H9 (cell line): ENCODE measurements around the gene CYFIP1. TPM values are rescaled to one million over a fixed set of nuclear protein-coding genes. Genes with fewer than 3 reads are reported as not detected.

Experiments
- DNase-seq: peaks from one replicate; pipeline ENCODE4 v3.0.0-alpha.2; 2017
- H2AFZ ChIP-seq: one replicate; pipeline ENCODE4 v1.6.1; 2013; ENCODE audit warnings: mild to moderate bottlenecking, low read length, control low read depth, moderate library complexity
- H2AK5ac ChIP-seq: 2 replicates; pipeline ENCODE4 v1.6.1; 2013; ENCODE audit warnings: low read length, control low read depth, mixed read lengths; ENCODE audit not compliant: insufficient read length
- H2BK120ac ChIP-seq: one replicate; pipeline ENCODE4 v1.6.1; 2013; ENCODE audit warnings: low read depth, mild to moderate bottlenecking, low read length, control low read depth, inconsistent platforms; ENCODE audit not compliant: poor library complexity, severe bottlenecking
- H2BK12ac ChIP-seq: 2 replicates; pipeline ENCODE4 v1.6.1; 2013; ENCODE audit warnings: low read length, control low read depth, mixed read lengths, low read depth; ENCODE audit not compliant: insufficient read length
- H2BK15ac ChIP-seq: 2 replicates; pipeline ENCODE4 v1.6.1; 2013; ENCODE audit warnings: low read depth, low read length, control low read depth
- H2BK20ac ChIP-seq: one replicate; pipeline ENCODE4 v1.6.1; 2013; ENCODE audit warnings: low read depth, mild to moderate bottlenecking, low read length, control low read depth, inconsistent platforms; ENCODE audit not compliant: poor library complexity, severe bottlenecking
- H2BK5ac ChIP-seq: 2 replicates; pipeline ENCODE4 v1.6.1; 2013; ENCODE audit warnings: low read length, control low read depth, mixed read lengths; ENCODE audit not compliant: insufficient read length
- H3K14ac ChIP-seq: 2 replicates; pipeline ENCODE4 v1.6.1; 2013; ENCODE audit warnings: low read length, control low read depth; ENCODE audit not compliant: insufficient read depth
- H3K18ac ChIP-seq: 2 replicates; pipeline ENCODE4 v1.6.1; 2013; ENCODE audit warnings: low read depth, mild to moderate bottlenecking, mixed read lengths, low read length, control low read depth; ENCODE audit not compliant: insufficient read length
- H3K23ac ChIP-seq: 2 replicates; pipeline ENCODE4 v1.6.1; 2013; ENCODE audit warnings: low read length, control low read depth, mixed read lengths, low read depth; ENCODE audit not compliant: insufficient read length
- H3K23me2 ChIP-seq: 2 replicates; pipeline ENCODE4 v1.6.1; 2013; ENCODE audit warnings: low read depth, mild to moderate bottlenecking, mixed read lengths, low read length, control low read depth; ENCODE audit not compliant: insufficient read length, poor library complexity, severe bottlenecking
- H3K27ac ChIP-seq: 2 replicates; pipeline ENCODE4 v1.5.1; 2013; ENCODE audit warnings: low read length, control low read depth, mixed read lengths, low read depth; ENCODE audit not compliant: insufficient read length
- H3K27me3 ChIP-seq: 2 replicates; pipeline ENCODE4 v1.6.1; 2013; ENCODE audit warnings: low read length, control low read depth, inconsistent platforms; ENCODE audit not compliant: insufficient read depth
- H3K4ac ChIP-seq: 2 replicates; pipeline ENCODE4 v1.6.1; 2013; ENCODE audit warnings: low read depth, mild to moderate bottlenecking, control low read depth, inconsistent platforms, low read length, moderate library complexity
- H3K4me1 ChIP-seq: 2 replicates; pipeline ENCODE4 v1.6.1; 2013; ENCODE audit warnings: low read length, control low read depth, inconsistent platforms; ENCODE audit not compliant: insufficient read depth
- H3K4me2 ChIP-seq: 2 replicates; pipeline ENCODE4 v1.6.1; 2013; ENCODE audit warnings: low read length, control low read depth, mixed read lengths; ENCODE audit not compliant: insufficient read length, insufficient read depth
- H3K56ac ChIP-seq: 2 replicates; pipeline ENCODE4 v1.6.1; 2013; ENCODE audit warnings: low read depth, mild to moderate bottlenecking, mixed read lengths, low read length, control low read depth; ENCODE audit not compliant: insufficient read length
- H3K79me1 ChIP-seq: 2 replicates; pipeline ENCODE4 v1.6.1; 2013; ENCODE audit warnings: low read depth, mild to moderate bottlenecking, moderate library complexity, low read length, control low read depth, inconsistent platforms; ENCODE audit not compliant: insufficient read depth, poor library complexity, severe bottlenecking
- H3K79me2 ChIP-seq: 2 replicates; pipeline ENCODE4 v1.6.1; 2013; ENCODE audit warnings: low read length, control low read depth, inconsistent platforms; ENCODE audit not compliant: insufficient read depth
- H3K9ac ChIP-seq: 2 replicates; pipeline ENCODE4 v1.6.1; 2013; ENCODE audit warnings: low read length, control low read depth, mixed read lengths; ENCODE audit not compliant: insufficient read length; ENCODE audit errors: extremely low read depth
- H3K9me3 ChIP-seq: one replicate; pipeline ENCODE4 v1.6.1; 2013; ENCODE audit warnings: low read depth, low read length, inconsistent platforms; ENCODE audit not compliant: control insufficient read depth
- H3T11ph ChIP-seq: one replicate; pipeline ENCODE4 v1.6.1; 2013; ENCODE audit warnings: mild to moderate bottlenecking, low read length, control low read depth, inconsistent platforms
- H4K20me1 ChIP-seq: one replicate; pipeline ENCODE4 v1.6.1; 2013; ENCODE audit not compliant: control insufficient read depth, insufficient read length, insufficient read depth
- H4K5ac ChIP-seq: 2 replicates; pipeline ENCODE4 v1.6.1; 2013; ENCODE audit warnings: low read depth, mild to moderate bottlenecking, mixed read lengths, low read length, control low read depth; ENCODE audit not compliant: insufficient read length
- H4K8ac ChIP-seq: replicated peaks from 2 replicates; pipeline ENCODE4 v1.6.1; 2013; ENCODE audit warnings: low read length, control low read depth, mixed read lengths, low read depth; ENCODE audit not compliant: insufficient read length
- H4K91ac ChIP-seq: 2 replicates; pipeline ENCODE4 v1.6.1; 2013; ENCODE audit warnings: low read depth, mild to moderate bottlenecking, moderate library complexity, mixed read lengths, low read length, control low read depth; ENCODE audit not compliant: insufficient read length
- H3K27ac Mint-ChIP-seq, 3 experiments: 2 replicates in 2 of 3; 3 replicates in 1 of 3; pipeline ENCODE4 v1.8.0; 2020 to 2021; ENCODE audit warnings: mixed read lengths in 3 of 3, mild to moderate bottlenecking in 1 of 3, moderate library complexity in 1 of 3
- H3K27me3 Mint-ChIP-seq: 2 replicates; pipeline ENCODE4 v1.8.0; 2021; ENCODE audit warnings: low read depth, mild to moderate bottlenecking, moderate library complexity, mixed read lengths
- H3K36me3 Mint-ChIP-seq, 3 experiments: 2 replicates in 2 of 3; 3 replicates in 1 of 3; pipeline ENCODE4 v1.8.0; 2020 to 2021; ENCODE audit warnings: low read depth in 3 of 3, mixed read lengths in 3 of 3; ENCODE audit not compliant: insufficient read depth in 1 of 3
- H3K4me1 Mint-ChIP-seq, 2 experiments: 2 replicates each; pipeline ENCODE4 v1.8.0; 2020; ENCODE audit warnings: mixed read lengths in 2 of 2
- H3K4me3 Mint-ChIP-seq, 2 experiments: 2 replicates in 1 of 2; 3 replicates in 1 of 2; pipeline ENCODE4 v1.8.0; 2020 to 2021; ENCODE audit warnings: mild to moderate bottlenecking in 2 of 2, mixed read lengths in 2 of 2, moderate library complexity in 1 of 2
- H3K9me3 Mint-ChIP-seq, 2 experiments: 2 replicates in 1 of 2; 3 replicates in 1 of 2; pipeline ENCODE4 v1.8.0; 2020; ENCODE audit warnings: mild to moderate bottlenecking in 2 of 2, mixed read lengths in 2 of 2, moderate library complexity in 1 of 2
- CTCF ChIP-seq: fragments of 200-600 bp; sonication (generic); conservative IDR thresholded peaks from 3 replicates; pipeline ENCODE4 v1.8.0; 2021; ENCODE audit warnings: antibody characterized with exemption, mild to moderate bottlenecking
- WGBS: extraction: QIAGEN DNeasy Blood & Tissue Kit; methylation state at CpG from one replicate; pipeline ENCODE4 v1.1.7; 2013; ENCODE audit warnings: missing lambda C conversion rate, low lambda C conversion rate, mixed read lengths; ENCODE audit not compliant: insufficient read length; ENCODE audit errors: extremely low coverage; 5-methylcytosine and 5-hydroxymethylcytosine counted together
- total RNA-seq: library from RNA; stranded (reverse); gene quantifications from 2 replicates; pipeline ENCODE4 v1.2.1, GENCODE V29; 2021

The CYFIP1 gene
- total RNA-seq, 1 experiment from 2014 or later = 71.2 TPM

DNA sequence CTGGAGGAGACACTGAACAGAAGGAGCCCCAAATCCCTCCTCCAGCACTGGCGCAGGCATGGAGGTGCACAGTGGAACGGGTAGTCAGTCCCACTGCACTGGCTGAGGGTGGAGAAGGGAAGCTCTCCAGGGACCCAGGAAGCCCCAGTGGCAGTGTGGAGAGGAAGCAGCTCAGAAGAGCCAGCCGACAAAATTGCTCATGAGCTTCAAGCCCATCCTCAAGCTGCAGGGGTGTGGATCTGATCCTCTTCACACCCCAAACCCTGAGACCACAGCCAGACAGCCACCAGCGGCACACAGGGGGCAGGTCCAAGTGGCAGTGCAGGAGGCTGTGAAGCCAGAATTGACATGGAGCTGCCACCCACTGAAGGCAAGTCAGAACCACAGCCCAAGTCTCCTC lies 32.1 kb downstream of the CYFIP1 start:
- Histone ChIP-seq H4K91ac (no peak overlapping the region), H2BK15ac (no peak overlapping the region), H2AK5ac (no peak overlapping the region), H4K20me1 (no peaks in the 10 kb centered on the region), H3K79me1 (no peaks in the 10 kb centered on the region), H4K5ac (no peak overlapping the region), H3K4me2 (no peak overlapping the region), H2BK120ac (no peak overlapping the region), H3T11ph (no peak overlapping the region), H3K23me2 (no peaks in the 10 kb centered on the region), H2BK5ac (no peak overlapping the region), H2AFZ (no peak overlapping the region), H3K23ac (no peak overlapping the region), H3K9ac (no peak overlapping the region), H2BK12ac (no peak overlapping the region), H3K4ac (no peak overlapping the region), H3K9me3 (no peaks in the 10 kb centered on the region), H3K27me3 (no peaks in the 10 kb centered on the region; the same call in 1 of the 2 replicates), H3K14ac (no peak overlapping the region), H3K79me2 (no peaks in the 10 kb centered on the region; the same call in 1 of the 2 replicates), H3K18ac (no peak overlapping the region), H3K27ac (no peak overlapping the region), H3K4me1 (no peaks in the 10 kb centered on the region; the same call in 1 of the 2 replicates), H2BK20ac (no peak overlapping the region), H4K8ac (no peak overlapping the region), H3K56ac (no peak overlapping the region)
- no CpG with 5 or more reads among the region's 4 CpGs for WGBS
- no peak overlapping the region for H3K4me3 Mint-ChIP-seq
- no peak for DNase-seq
- peaks cover 27 to 32% of the 10 kb centered on the region in 2 experiments for H3K4me1 Mint-ChIP-seq
- peaks cover 36% of the 10 kb centered on the region for H3K27me3 Mint-ChIP-seq
- H3K36me3 Mint-ChIP-seq = peaks cover 8 to 16% (median 9%) of the 10 kb centered on the region in 3 experiments; a peak in 6 of 7 replicates
- no peak overlapping the region for H3K27ac Mint-ChIP-seq
- TF ChIP-seq CTCF = no peak
- H3K9me3 Mint-ChIP-seq = peaks cover 0 to 3% of the 10 kb centered on the region in 2 experiments; a peak in 1 of 5 replicates
